Dermis microvascular lymphatic vessel endothelial cell (primary cell): Measurements from ENCODE around the gene SRP14. TPM values are rescaled to one million over a fixed set of nuclear protein-coding genes. Genes with fewer than 3 reads are reported as not detected.
"Not testable (repeated sequence)": the region's sequence is repeated elsewhere in the genome, so short reads cannot be mapped to it uniquely, and the experiment has no call there.

Experiments
- DNase-seq, 2 donors: peaks; one replicate each; pipeline versions ENCODE4 v3.0.0 to v3.0.0-alpha.2; 2010; ENCODE audit warnings: low read depth in 2 of 2
- total RNA-seq: library from RNA; depleted of rRNA; stranded (reverse); fragments of >200 nt; gene quantifications from 2 replicates; pipeline ENCODE4 v1.2.1, GENCODE V29; 2014

The SRP14 gene
- 130 and 163 TPM in 2 replicates for total RNA-seq

- peak; percentile 91 to 97 for DNase-seq
Observed at GRCh38 chr15:40038638-40039543, at the start of gene SRP14. SRP14 (minus strand) TSS chr15:40039181; CDS start chr15:40039116, 65 bp downstream.

GRCh38 chr15:40087991-40088928 lies 49.3 kb upstream of the SRP14 start:
- no peak for DNase-seq

- DNase-seq: no peak
Observed at GRCh38 chr15:40087068-40087810, 48.3 kb upstream of the SRP14 start.

- DNase-seq: no peak
Observed at GRCh38 chr15:40085266-40085665, 46.3 kb upstream of the SRP14 start.

- no peak for DNase-seq
Observed at GRCh38 chr15:40084650-40085049, 45.7 kb upstream of the SRP14 start.

GRCh38 chr15:40082195-40082883 lies 43.4 kb upstream of the SRP14 start:
- no peak for DNase-seq

- peak in 1 of 2 donors; percentile 89 for DNase-seq
Observed at GRCh38 chr15:40081691-40082194, 42.8 kb upstream of the SRP14 start.

GRCh38 chr15:40080847-40081246 lies 41.9 kb upstream of the SRP14 start:
- peak in 1 of 2 donors; percentile 58 for DNase-seq

- no peak for DNase-seq
Observed at GRCh38 chr15:40080104-40080503, 41.1 kb upstream of the SRP14 start.

GRCh38 chr15:40079456-40079855 lies 40.5 kb upstream of the SRP14 start:
- DNase-seq: no peak

GRCh38 chr15:40075298-40076044 lies 36.5 kb upstream of the SRP14 start:
- peak in 1 of 2 donors; percentile 61 for DNase-seq

GRCh38 chr15:40074656-40075055 lies 35.7 kb upstream of the SRP14 start:
- not testable (repeated sequence) for DNase-seq

- not testable (repeated sequence) for DNase-seq
Observed at GRCh38 chr15:40073716-40074490, 34.9 kb upstream of the SRP14 start.

GRCh38 chr15:40072216-40072990 lies 33.4 kb upstream of the SRP14 start:
- peak in 1 of 2 donors; percentile 72 for DNase-seq

- DNase-seq: no peak
Observed at GRCh38 chr15:40070608-40071218, 31.7 kb upstream of the SRP14 start.

GRCh38 chr15:40070166-40070557 lies 31.2 kb upstream of the SRP14 start:
- no peak for DNase-seq
